HepG2 (cell line): ENCODE data around the gene CHTF18. TPM values are rescaled to one million over a fixed set of nuclear protein-coding genes. Genes with fewer than 3 reads are reported as not detected.

Experiments
- AKNA ChIP-seq: sonication (generic); formaldehyde crosslinking; IDR thresholded peaks from 2 replicates; pipeline ENCODE4 v1.4.0; 2020; ENCODE audit warnings: missing genetic modification reagents, borderline replicate concordance
- ATF5 ChIP-seq: sonication (generic); formaldehyde crosslinking; IDR thresholded peaks from 2 replicates; pipeline ENCODE4 v1.4.0; 2020; ENCODE audit warnings: mild to moderate bottlenecking, low read depth, missing genetic modification reagents
- GPBP1L1 ChIP-seq: sonication (generic); formaldehyde crosslinking; IDR thresholded peaks from 2 replicates; pipeline ENCODE4 v1.5.0; 2020; ENCODE audit warnings: mild to moderate bottlenecking, missing genetic modification reagents
- HMG20A ChIP-seq: IDR thresholded peaks from 2 replicates; pipeline ENCODE4 v1.6.1; 2016; ENCODE audit warnings: borderline replicate concordance
- IKZF4 ChIP-seq: sonication (generic); formaldehyde crosslinking; IDR thresholded peaks from 2 replicates; pipeline ENCODE4 v1.5.1; 2020; ENCODE audit warnings: borderline replicate concordance, mild to moderate bottlenecking, low read depth, missing genetic modification reagents; ENCODE audit errors: not compliant biosample characterization
- PATZ1 ChIP-seq: sonication (generic); formaldehyde crosslinking; IDR thresholded peaks from 2 replicates; pipeline ENCODE4 v1.4.0; 2020; ENCODE audit warnings: missing genetic modification reagents
- PBX2 ChIP-seq: IDR thresholded peaks from 2 replicates; pipeline ENCODE4 v1.6.1; 2016; ENCODE audit warnings: control low read depth
- RCOR2 ChIP-seq: IDR thresholded peaks from 2 replicates; pipeline ENCODE4 v1.6.1; 2016; ENCODE audit warnings: missing biosample characterization, missing genetic modification reagents
- TAF15 ChIP-seq: fragments of 200-400 bp; formaldehyde crosslinking; IDR thresholded peaks from one replicate; pipeline ENCODE4 v1.6.1; 2018; ENCODE audit warnings: mild to moderate bottlenecking, low read depth, low read length; ENCODE audit not compliant: poor library complexity, severe bottlenecking
- THRA ChIP-seq: sonication (generic); formaldehyde crosslinking; IDR thresholded peaks from 2 replicates; pipeline ENCODE4 v1.4.0; 2020; ENCODE audit warnings: missing genetic modification reagents, borderline replicate concordance
- ZBTB44 ChIP-seq: sonication (generic); formaldehyde crosslinking; IDR thresholded peaks from 2 replicates; pipeline ENCODE4 v1.4.0; 2020; ENCODE audit warnings: missing genetic modification reagents
- ZNF282 ChIP-seq: fragments of 450-650 bp; IDR thresholded peaks from 2 replicates; pipeline ENCODE4 v1.6.1; 2018; ENCODE audit not compliant: partially characterized antibody
- ZNF75D ChIP-seq: sonication (generic); formaldehyde crosslinking; IDR thresholded peaks from 2 replicates; pipeline ENCODE4 v1.8.1; 2023; ENCODE audit warnings: missing genetic modification reagents, mild to moderate bottlenecking, borderline replicate concordance
- ZNF768 ChIP-seq: sonication (generic); formaldehyde crosslinking; IDR thresholded peaks from 2 replicates; pipeline ENCODE4 v1.4.0; 2020; ENCODE audit warnings: missing genetic modification reagents
- polyA plus RNA-seq, 8 experiments: library from polyadenylated mRNA; depleted of rRNA in 3 of 8; stranded (reverse) in 7 of 8; unstranded in 1 of 8; fragments of >200 nt; fragmentation: Illumina TruSeq in 4 of 8; extraction: Trizol in 4 of 8; gene quantifications; 2 replicates each; pipeline versions ENCODE4 v1.2.1 to v1.2.3, GENCODE V29; 2011 to 2016; ENCODE audit warnings: low read depth in 4 of 8, missing spikeins in 1 of 8, mixed read lengths in 1 of 8; ENCODE audit not compliant: insufficient read depth in 1 of 8
- total RNA-seq, 5 experiments: library from RNA; depleted of rRNA; stranded (reverse); fragments of >200 nt; fragmentation: Illumina TruSeq; extraction: Trizol; gene quantifications; 2 replicates each; pipeline ENCODE4 v1.2.3, GENCODE V29; 2016; ENCODE audit warnings: low read depth in 1 of 5

CHTF18 gene
- total and polyA plus RNA-seq, 2 of the 13 experiments (the other 11 are each of a cell fraction or from before 2014, with no cell fraction given): 8.6 to 22.9 TPM

- TF ChIP-seq THRA (CRISPR knock-in tag): 0 out of 2 replicates have a peak, but pooled peaks have one; percentile 45
- no peak for TF ChIP-seq ZBTB44
- no peak for TF ChIP-seq ZNF768 (CRISPR knock-in tag)
- no peak for TF ChIP-seq RCOR2 (CRISPR knock-in tag)
- no peak for TF ChIP-seq ZNF282
- TF ChIP-seq GPBP1L1 (CRISPR knock-in tag): no peak
- no peak for TF ChIP-seq AKNA (CRISPR knock-in tag)
- TF ChIP-seq PBX2 (CRISPR knock-in tag): no peak
- TF ChIP-seq TAF15: no peak
- no peak for TF ChIP-seq ATF5 (CRISPR knock-in tag)
- TF ChIP-seq IKZF4 (CRISPR knock-in tag): no peak
- TF ChIP-seq PATZ1 (CRISPR knock-in tag): no peak
- no peak for TF ChIP-seq HMG20A (CRISPR knock-in tag)
- no peak for TF ChIP-seq ZNF75D (CRISPR knock-in tag)
Observed at GRCh38 chr16:813204-813915, 24.9 kb downstream of the CHTF18 start (continued).
